DMS53 treated with DMSO at 0.1 percent for 48 hours (cell line): ENCODE measurements around the gene OGN.
"Not testable (repeated sequence)": the region's sequence is repeated elsewhere in the genome, so short reads cannot be mapped to it uniquely, and the experiment has no call there.

Source experiments
- DNase-seq: peaks from one replicate; lab custom pipeline; 2025; ENCODE audit not compliant: unreplicated experiment; lab: John Stamatoyannopoulos, UW

The OGN gene, protein sequence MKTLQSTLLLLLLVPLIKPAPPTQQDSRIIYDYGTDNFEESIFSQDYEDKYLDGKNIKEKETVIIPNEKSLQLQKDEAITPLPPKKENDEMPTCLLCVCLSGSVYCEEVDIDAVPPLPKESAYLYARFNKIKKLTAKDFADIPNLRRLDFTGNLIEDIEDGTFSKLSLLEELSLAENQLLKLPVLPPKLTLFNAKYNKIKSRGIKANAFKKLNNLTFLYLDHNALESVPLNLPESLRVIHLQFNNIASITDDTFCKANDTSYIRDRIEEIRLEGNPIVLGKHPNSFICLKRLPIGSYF

DNA sequence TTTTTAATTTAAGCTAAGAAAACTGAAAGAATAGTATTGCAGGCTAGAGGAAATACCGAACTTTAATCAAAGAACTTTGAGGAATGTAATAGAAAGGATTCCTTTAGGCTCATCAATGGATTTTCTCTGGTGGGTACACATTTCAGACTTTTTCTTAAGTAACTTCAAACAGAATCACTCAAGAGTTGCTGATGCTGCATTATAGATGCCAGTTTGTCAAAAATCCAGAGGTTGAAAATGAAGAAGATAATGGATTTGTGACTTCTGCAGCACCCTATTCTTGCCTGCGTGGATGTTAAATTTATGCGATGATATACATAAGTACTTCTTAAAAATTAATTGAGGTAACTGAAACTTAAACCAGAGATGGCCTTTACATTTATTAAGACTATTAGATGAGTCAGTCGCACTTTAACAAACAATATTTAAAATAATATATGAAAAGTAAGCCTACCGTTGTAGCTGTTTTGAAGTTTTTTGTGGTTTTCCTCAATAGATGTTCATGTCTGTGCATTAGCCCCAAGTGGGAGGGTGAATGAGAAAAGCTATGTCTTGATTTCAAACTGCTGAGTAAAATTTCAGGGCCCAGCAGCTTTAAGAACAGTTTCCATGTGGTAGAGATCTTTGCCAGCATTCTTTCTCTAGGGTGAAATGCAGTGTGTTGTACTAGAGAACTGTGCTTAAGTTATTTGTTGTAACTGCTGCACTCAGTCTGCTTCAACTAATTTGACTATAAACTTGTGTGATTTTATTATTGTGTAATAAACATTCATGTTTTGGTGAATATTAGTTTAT lies at the start of gene OGN:
TSS of gene OGN (minus strand) at position 537 of the 795 bp plus-strand sequence. CDS start 1,171 bp downstream, outside the sequence.
- no peak for DNase-seq

DNA sequence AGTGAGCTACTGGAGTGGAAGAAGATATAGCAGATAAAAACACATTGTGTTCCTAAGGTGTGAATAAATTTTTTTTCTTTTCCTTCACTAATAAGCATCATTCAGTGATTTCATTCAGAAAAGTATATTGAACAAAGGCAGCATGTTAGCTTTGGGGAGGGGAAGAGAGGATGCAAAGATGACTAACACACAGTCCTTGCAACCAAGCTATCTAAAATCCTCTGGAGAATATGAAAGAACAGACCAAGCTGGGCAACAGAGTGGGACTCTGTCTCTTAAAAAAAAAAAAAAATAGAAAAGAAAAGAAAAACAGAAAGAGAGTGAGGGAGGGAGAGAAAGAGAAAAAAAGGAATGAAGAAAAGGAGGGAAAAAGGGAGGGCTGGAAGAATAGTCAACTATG lies 42.2 kb upstream of the OGN start:
- DNase-seq, result no peak

DNA sequence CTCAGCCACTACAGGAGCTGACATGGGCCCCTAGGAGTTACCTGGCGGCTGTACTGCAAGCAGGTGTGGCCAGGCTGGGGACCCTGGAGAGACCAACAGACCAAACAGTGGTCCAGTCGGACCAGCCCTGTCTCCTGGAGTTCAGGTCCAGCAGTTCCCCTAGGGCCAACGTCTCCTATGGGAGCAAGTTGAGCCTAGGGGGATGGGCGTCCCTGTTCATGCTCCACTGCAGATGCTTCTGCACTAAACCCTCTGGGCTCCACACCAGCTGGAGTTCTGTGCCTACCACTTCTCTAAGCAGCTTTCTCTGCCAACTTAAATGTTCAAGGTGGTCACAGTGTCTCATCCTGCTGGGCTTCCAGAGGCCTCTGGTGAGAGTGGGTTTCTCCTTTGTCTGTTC lies 40.5 kb upstream of the OGN start:
- no peak for DNase-seq

DNA sequence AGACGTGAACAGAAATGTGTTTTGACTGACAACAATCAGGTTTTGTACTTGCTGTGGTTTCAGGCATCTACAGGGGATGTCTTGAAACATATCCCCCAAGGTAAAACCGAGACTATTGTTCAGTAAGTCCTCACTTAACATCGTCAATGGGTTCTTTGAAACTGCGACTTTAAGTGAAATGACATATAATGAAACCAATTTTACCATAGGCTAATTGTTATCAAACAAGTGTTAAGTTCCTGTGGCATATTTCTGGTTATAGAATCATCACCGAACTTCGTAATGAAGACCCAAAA lies 36.3 kb upstream of the OGN start:
- no peak for DNase-seq

DNA sequence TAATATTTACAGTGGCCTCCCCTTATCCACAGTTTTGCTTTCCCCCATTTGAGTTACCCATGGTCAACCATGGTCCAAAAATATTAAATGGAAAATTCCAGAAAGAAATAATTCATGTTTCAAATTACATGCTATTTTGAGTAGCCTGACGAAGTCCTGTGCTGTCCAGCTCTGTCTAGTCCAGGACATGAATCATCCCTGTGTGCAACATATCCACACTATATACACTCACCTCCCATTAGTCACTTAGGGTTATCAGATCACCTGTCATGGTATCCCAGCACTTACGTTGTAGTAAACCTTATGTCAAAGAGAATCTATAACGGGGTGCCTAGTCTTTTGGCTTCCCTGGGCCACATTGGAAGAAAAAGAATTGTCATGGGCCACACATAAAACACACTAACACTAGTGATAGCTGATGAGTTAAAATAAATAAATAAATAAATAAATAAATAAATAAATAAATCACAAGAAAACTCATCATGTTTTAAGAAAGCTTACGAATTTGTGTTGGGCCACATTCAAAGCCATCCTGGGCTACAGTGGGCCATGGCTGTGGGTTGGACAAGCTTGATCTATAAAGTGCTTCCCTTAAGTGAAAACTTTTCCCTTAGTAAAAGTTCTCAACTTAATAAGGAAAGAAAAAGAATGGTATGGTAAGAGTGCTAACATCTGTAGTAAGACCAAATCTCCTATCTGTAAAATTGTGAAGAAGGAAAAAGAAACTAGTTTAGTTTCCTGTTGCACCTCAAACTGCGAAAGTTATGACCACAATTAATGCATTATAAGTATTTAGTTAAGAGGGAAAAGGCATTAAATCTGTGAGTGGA lies 35.8 kb upstream of the OGN start:
- no peak for DNase-seq

DNA sequence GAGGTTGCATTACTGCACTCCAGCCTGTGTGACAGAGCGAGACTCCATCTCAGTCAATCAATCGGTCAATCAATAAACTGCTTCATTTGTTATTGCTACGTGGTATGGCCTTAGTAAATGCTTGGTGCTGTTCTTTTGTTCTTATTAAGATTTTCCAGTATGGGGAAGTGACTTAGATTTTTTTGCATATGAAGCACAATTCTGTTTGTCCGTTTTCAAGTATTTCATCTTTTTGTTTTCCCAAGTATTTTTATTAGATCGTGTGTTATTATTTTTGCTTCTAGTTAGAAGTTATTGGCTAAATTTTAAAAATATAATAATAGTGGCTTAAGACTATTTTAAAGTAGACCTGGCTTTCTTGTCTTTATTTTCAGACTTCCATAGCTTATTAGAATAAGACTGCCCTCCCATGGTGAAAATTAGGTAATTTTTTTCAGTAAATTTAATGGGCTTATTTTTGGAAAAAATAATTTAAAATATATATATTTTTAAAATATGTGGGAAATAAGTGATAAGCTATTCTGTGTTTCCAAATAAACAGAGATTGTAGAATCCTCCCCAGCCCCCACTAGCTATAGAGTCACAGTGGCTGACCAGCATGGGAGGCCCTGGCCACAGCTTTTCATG lies 34.6 kb upstream of the OGN start:
- no peak for DNase-seq

DNA sequence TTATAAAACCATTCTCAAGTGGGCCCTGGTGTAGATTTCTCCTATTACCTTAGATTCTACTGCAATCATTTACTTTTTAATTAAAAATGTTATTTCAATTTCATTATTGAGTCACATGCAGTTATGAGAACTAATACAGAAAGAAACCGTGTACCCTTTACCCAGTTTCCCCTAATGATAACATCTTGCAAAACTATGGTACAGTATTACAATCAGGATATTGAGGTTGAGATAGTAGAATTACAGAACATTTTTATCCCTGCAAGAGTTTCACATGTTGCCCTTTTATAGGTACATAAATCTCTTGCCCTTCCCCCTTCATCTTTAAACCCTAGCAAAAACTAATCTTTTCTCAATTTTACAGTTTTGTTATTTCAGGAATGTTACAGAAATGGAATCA lies 30.9 kb upstream of the OGN start:
- no peak for DNase-seq

DNA sequence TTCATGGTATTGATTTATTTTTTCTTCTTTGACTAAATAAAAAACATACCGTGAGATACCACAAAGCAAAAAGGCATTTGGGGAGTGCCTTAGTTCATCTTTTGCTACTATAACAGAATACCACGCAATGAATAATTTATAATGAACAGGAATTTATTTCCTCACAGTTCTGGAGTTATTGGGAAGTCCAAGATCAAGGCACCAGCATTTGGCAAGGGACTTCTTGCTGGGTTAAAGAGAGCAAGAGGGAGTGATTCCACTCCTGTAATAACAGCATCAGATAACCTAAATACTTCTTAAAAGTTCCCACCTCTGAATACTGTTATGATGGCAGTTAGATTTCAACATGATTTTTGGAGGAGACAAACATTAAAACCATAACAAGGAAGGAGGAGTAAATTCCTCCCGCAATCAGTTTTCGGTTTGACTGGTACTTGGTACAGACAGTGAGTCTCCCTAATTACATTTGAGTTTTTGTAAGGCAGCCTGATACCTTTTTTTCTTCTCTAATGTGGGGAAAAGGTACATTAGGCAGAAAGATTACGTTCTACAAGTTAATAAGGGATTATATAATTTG lies 28.7 kb upstream of the OGN start:
- no peak for DNase-seq

DNA sequence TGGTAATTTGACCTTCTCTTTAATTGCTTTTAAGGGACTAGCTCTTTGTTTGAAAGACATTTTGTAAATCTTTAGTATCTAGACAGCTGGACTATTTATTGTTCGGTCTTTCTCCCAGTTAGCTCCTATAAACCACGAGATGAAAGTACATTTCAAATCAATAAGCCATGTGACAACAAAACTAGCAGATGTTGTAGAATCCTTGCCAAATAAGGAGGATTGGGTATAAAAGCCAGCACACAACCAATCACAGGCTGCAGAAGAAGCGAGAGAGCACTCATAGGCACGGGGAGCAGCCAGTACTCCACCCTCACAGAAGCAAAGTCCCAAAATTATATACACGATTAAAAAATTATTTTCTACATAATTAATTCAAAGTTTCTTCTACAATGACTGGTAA lies 28.0 kb upstream of the OGN start:
- DNase-seq, result no peak

DNA sequence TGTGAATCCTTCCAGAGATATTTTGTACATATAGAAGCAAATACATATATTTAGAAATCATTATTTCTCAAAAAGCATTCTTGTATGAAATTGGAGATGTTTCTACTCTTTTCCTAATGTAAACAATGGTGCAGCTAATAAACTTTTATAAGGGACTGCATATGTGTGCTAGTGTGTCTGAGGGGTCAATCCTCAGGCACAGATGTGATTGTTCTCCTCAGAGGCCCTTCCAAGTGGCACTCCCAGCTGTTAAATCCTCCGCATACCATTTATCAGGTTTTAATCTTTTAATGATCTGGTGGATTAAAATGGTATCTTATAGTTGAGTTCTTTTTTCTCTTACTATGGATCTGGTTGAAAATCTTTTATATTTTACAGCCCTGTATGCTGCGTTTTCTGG lies 25.5 kb upstream of the OGN start:
- no peak for DNase-seq

DNA sequence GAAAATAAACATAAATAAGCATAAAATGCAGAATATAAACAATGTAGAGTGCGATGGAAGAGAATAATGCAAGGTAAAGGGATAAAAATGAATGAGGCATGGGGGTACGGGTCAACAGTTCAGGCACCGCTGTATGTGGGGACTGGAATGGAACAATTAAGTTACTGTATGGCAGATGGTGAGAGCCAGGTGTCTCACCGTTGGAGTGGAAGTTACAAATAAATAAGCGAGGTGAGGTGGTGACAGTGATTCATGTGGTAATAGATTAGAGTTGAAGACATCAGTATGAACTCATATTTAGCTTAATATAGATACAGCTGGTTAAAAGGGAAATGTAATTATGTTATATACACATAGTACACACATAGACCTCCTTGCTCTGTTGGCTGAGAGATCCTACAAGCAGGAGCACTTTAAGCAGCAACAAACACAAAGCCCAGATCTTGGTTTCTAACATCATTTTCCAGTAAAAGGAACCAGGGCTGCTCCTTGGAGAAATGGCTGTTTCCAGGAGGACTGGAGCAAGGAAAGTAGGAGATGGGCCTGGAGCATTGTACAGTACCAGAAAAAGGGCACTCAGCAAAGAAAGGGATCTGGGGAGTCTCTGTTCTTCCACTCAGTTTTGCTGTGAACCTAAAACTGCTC lies 22.2 kb upstream of the OGN start:
- DNase-seq, result no peak

DNA sequence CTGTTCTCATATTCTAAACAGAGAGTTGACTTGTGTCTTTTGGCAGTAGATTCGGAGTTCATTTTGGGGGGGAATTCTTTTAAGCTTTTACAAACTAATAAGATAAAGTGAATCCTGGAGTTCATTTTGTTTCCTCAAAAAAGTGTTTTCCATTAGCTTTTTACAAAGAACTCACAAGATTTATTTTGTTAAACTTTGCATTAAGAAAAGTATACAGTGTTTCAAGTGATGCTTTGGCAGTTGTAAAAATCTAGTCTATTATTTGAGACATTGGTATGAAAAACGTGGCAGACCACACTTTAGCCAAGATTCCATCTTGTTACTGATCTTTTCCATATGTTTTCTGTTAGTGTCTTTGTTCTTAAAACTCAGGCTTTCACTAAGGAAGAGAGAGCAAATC lies 21.1 kb upstream of the OGN start:
- DNase-seq, result no peak

DNA sequence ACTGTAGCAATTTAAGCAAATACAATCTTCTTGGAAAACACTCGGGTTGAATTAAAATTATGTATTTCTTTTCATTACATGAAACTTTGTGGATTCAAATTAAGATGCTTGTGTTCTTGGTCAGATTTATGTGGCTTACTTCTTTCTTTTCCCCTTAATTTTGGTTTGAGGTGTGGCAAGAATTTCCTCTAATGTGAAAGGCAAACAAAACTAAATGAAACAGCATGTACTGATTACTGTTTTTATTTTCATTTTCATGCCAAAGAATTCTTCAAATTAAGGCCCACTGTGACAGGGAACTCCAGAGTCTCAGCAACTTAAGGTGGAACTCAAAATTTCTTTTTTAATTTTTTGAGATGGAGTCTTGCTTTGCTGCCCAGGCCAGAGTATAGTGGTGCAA lies 20.0 kb upstream of the OGN start, which contains the start of gene OMD:
TSS of gene OMD (minus strand) at position 132 of the 400 bp plus-strand sequence. CDS start 6,913 bp downstream, outside the sequence.
- DNase-seq, result no peak

DNA sequence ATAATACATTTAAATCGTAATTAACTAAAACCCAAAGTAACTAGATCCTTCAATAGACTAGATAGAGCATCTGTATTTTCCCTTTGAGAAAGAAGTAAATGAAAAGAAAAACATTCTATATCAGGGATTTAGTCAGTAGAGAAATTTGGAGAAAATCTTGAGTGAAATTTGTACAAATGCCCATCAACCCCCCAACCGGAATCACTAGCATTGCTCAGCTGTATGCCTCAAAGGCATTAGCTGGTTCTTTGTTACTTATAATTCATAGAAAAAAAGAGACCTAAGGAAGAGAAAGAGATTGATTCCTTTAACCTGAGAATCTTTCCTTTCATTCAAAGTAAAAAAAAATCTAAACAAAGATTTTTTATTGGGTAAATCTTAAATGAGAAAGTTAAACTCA lies 19.2 kb upstream of the OGN start:
- no peak for DNase-seq

DNA sequence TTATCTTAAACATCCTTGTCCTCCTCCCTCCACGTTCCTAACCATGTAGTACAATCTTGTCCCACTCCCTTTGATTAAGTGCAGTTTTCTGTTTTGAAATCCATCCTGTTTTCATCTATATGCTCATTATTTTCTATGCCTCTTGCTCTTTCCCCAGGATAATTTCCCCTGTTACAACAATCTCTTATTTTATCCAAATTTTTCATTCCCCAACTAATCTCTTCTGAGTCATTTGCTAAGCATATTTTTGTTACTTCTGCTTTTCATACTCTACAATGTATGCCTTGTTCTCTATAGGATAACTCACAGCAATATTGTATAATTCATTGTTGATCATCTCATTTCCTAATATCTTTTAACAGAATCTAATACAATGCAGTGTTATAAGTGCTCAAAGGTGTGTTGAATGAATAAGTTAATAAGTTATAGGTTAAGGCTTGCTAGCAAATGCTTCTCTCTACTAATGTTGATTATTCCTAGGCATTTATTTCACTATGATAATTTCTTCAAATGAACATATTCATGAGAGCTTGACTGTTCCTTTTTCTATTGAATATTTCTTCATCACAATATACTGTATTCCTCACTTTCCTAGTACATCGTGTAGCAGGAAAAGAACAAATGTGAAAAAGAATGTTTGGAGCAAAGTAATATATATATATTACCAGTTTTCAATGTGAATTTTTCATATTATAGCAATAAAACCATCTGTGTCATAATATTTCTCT lies 18.4 kb upstream of the OGN start:
- no peak for DNase-seq

DNA sequence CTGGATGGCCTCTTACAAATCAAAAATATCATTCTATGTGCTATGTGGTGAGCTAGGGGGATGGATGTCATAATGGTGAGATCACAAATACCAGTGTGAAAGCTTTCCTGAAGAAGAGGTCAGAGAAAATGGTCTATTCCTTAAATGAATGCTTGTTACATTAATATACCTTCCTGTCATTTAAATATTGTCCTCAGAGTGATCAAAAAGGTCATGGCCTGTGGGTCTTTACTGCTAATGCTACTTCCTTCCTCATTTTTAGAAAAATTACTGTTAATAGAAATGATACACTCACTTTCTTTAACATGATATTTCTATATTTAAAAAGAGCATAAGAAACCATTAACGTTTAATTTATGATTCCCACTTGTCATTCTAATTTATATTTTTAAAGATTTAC lies 10.2 kb upstream of the OGN start:
- DNase-seq, result no peak

DNA sequence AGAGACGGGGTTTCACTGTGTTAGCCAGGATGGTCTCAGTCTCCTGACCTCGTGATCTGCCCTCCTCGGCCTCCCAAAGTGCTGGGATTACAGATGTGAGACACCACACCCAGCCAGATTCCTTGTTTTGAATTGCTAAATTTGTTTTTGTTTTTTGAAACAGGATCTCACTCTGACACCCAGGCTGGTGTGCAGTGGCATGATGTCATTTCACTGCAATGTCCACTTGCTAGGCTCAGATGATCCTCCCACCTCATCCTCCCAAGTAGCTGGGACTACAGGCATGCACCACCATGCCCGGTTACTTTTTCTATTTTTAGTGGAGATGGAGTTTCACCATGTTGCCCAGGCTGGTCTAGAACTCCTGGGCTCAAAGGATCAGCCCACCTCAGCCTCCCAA lies 6.8 kb upstream of the OGN start:
- DNase-seq, result not testable (repeated sequence)

DNA sequence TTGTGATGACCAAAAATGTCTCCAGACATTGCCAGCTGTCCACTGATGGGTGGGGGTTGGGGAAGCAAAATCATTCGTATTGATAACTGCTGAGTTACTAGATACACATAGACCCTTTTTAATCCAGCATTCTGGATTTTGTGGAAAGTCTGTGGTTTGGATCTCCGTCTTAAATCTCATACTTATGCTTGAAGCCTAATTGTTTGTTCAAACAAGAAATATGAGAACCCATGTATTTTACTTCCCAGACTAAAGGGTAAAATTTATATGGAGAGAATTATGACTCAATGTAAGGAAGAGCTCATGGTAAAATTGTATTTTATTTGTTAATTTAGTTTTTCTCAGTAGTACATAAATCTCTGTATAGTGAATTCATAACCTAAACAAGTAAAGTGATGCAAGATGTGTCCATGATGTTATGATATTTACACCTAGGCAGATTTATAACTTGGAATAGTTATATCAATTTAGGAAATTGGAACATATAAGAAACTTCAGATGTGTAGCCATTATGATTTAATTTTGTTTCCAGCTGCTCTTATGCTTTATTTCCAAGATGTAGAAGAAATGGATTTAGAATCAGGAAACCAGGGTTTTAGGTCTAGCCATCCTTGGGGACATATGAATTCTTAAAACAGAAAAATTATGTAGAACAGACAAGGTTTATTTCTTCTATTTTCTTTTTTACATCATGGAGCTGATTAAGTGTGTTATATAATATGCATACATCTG lies 4.5 kb upstream of the OGN start:
- no peak for DNase-seq

DNA sequence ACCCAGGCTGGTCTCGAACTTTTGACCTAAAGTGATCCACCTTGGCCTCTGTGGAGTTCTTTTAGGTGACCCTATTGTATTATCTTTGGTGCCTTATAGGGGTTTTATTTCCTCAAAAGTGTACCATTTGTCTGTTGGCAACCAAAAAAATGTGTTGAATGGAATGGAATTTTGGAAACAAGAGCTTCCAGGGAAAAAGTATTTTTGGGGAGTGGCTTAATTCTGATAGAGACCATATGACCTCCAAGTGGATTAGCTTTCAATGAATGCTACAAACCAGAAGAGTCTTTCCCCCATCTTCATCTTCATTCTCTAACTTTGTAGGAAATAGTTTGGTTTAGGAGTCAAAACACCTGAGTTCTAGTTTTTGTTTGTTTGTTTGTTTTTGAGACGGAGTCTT lies 3.4 kb upstream of the OGN start:
- DNase-seq, result no peak
